HCT116 (cell line): ENCODE data around the gene GRID2. TPM values are rescaled to one million over a fixed set of nuclear protein-coding genes. Genes with fewer than 3 reads are reported as not detected.

Experiments used
- ATAC-seq: fragments of 200-7000 bp; cut with Tn5 transposase; 2 replicates; pipeline ENCODE4 v1.9.1; 2020; ENCODE audit warnings: mild to moderate bottlenecking, moderate library complexity
- BruUV-seq: library from RNA; stranded (reverse); fragments of 400-500 nt; replicated peaks from 2 replicates; lab custom pipeline; 2021; lab: Mats Ljungman, UMichigan
- CTCF ChIA-PET: fragments of 300-600 bp; sonication (Branson Sonifier 250); formaldehyde crosslinking; loops from one replicate; lab custom pipeline; 2021; ENCODE audit warnings: antibody characterized with exemption; lab: Charles Lee
- POLR2A ChIA-PET: fragments of 300-600, 350-600 bp; sonication (Branson Sonifier 250); formaldehyde crosslinking; loops from one replicate; lab custom pipeline; 2021; ENCODE audit warnings: antibody characterized with exemption; lab: Charles Lee
- RAD21 ChIA-PET, 2 experiments: fragments of 300-600 bp; sonication (Branson Sonifier 250); formaldehyde crosslinking; loops; one replicate each; lab custom pipeline; 2023; ENCODE audit warnings: low total read pairs in 2 of 2; ENCODE audit not compliant: uncharacterized antibody in 2 of 2, unreplicated experiment in 2 of 2, low non-redundant PET in 1 of 2; lab: Charles Lee
- DNase-seq: peaks from one replicate; pipeline ENCODE4 v3.0.0-alpha.2; 2010; ENCODE audit warnings: low read depth, low spot score
- H2AFZ ChIP-seq: fragments of 200-600 bp; shearing (Covaris generic), sonication (generic); 2 replicates; pipeline ENCODE4 v1.6.1; 2017; ENCODE audit warnings: low read depth, mixed run types, mixed read lengths, antibody characterized with exemption, low read length; ENCODE audit not compliant: poor library complexity, severe bottlenecking
- H3K27ac ChIP-seq: 2 replicates; pipeline ENCODE4 v1.5.1; 2012; ENCODE audit warnings: low read depth, low read length
- H3K27me3 ChIP-seq: fragments of 200-600 bp; sonication (generic); 2 replicates; pipeline ENCODE4 v1.6.1; 2016; ENCODE audit warnings: mixed run types, low read length, mixed read lengths; ENCODE audit not compliant: insufficient read depth
- H3K36me3 ChIP-seq, 2 experiments: fragments of 200-500 bp in 1 of 2; fragments of 200-600 bp in 1 of 2; sonication (Bioruptor generic) in 1 of 2; sonication (generic) in 1 of 2; 2 replicates each; pipeline versions ENCODE4 v1.5.1 to v1.6.1; 2014 to 2016; ENCODE audit warnings: low read length in 2 of 2, inconsistent platforms in 1 of 2, mixed read lengths in 1 of 2, mixed run types in 1 of 2; ENCODE audit not compliant: insufficient read depth in 2 of 2, control insufficient read depth in 1 of 2
- H3K4me1 ChIP-seq, 2 experiments: fragments of 200-600 bp in 1 of 2; sonication (generic) in 1 of 2; 2 replicates each; pipeline versions ENCODE4 v1.5.1 to v1.6.1; 2012 to 2017; ENCODE audit warnings: low read length in 2 of 2, inconsistent platforms in 1 of 2, mild to moderate bottlenecking in 1 of 2, mixed read lengths in 1 of 2, mixed run types in 1 of 2, moderate library complexity in 1 of 2; ENCODE audit not compliant: insufficient read depth in 2 of 2, control insufficient read depth in 1 of 2
- H3K4me2 ChIP-seq: fragments of 200-600 bp; sonication (generic); 2 replicates; pipeline ENCODE4 v1.6.1; 2017; ENCODE audit warnings: mixed run types, low read length, mixed read lengths
- H3K4me3 ChIP-seq, 2 experiments: fragments of 200-600 bp in 1 of 2; sonication (generic) in 1 of 2; replicated peaks in 1 of 2; 2 replicates each; pipeline ENCODE4 v1.5.1; 2011 to 2016; ENCODE audit warnings: low read length in 2 of 2, control low read depth in 1 of 2, low read depth in 1 of 2, mild to moderate bottlenecking in 1 of 2, mixed read lengths in 1 of 2, mixed run types in 1 of 2
- H3K79me2 ChIP-seq: fragments of 200-600 bp; sonication (generic); 2 replicates; pipeline ENCODE4 v1.6.1; 2017; ENCODE audit warnings: mild to moderate bottlenecking, mixed run types, low read length, moderate library complexity, mixed read lengths; ENCODE audit not compliant: insufficient read depth
- H3K9ac ChIP-seq: fragments of 200-600 bp; sonication (generic); 2 replicates; pipeline ENCODE4 v1.6.1; 2016; ENCODE audit warnings: low read length, mixed read lengths
- H3K9me2 ChIP-seq: fragments of 200-600 bp; sonication (generic), shearing (Covaris generic); 2 replicates; pipeline ENCODE4 v1.6.1; 2017; ENCODE audit warnings: mixed run types, mild to moderate bottlenecking, moderate library complexity; ENCODE audit not compliant: insufficient read depth
- H3K9me3 ChIP-seq, 2 experiments: fragments of 200-500 bp in 1 of 2; fragments of 200-600 bp in 1 of 2; sonication (Bioruptor generic) in 1 of 2; sonication (generic) in 1 of 2; 2 replicates each; pipeline ENCODE4 v1.6.1; 2014 to 2017; ENCODE audit warnings: low read length in 2 of 2, mixed read lengths in 2 of 2, inconsistent platforms in 1 of 2, low read depth in 1 of 2, mild to moderate bottlenecking in 1 of 2, mixed run types in 1 of 2, moderate library complexity in 1 of 2; ENCODE audit not compliant: control insufficient read depth in 1 of 2, insufficient read depth in 1 of 2
- H4K20me1 ChIP-seq: fragments of 200-600 bp; sonication (generic), shearing (Covaris generic); 2 replicates; pipeline ENCODE4 v1.6.1; 2017; ENCODE audit warnings: mixed run types, mild to moderate bottlenecking, moderate library complexity; ENCODE audit not compliant: insufficient read depth
- CEBPB ChIP-seq: IDR thresholded peaks from 2 replicates; pipeline ENCODE4 v1.6.1; 2012; ENCODE audit warnings: low read depth
- EZH2 ChIP-seq: fragments of 200-600 bp; sonication (generic); IDR thresholded peaks from 2 replicates; pipeline ENCODE4 v1.6.1; 2017; ENCODE audit warnings: antibody characterized with exemption, mixed run types
- JUND ChIP-seq: IDR thresholded peaks from 2 replicates; pipeline ENCODE4 v1.6.1; 2012
- POLR2AphosphoS5 ChIP-seq: IDR thresholded peaks from 2 replicates; pipeline ENCODE4 v1.6.1; 2011; ENCODE audit warnings: mild to moderate bottlenecking, low read depth, low read length, moderate library complexity
- SP1 ChIP-seq: IDR thresholded peaks from 2 replicates; pipeline ENCODE4 v1.6.1; 2012; ENCODE audit warnings: low read depth
- SRF ChIP-seq: IDR thresholded peaks from 2 replicates; pipeline ENCODE4 v1.6.1; 2012; ENCODE audit warnings: low read depth
- ZFX ChIP-seq: fragments of 450-650 bp; IDR thresholded peaks from 2 replicates; pipeline ENCODE4 v1.6.1; 2017
- ZNF274 ChIP-seq: fragments of 200-500 bp; sonication (Bioruptor generic); IDR thresholded peaks from 2 replicates; pipeline ENCODE4 v1.6.1; 2014; ENCODE audit warnings: mild to moderate bottlenecking, low read depth, low read length, inconsistent platforms
- intact Hi-C: fragments of 100-400 bp; cut with micrococcal nuclease; formaldehyde crosslinking; loops from 2 replicates; pipeline ENCODE4 v1.10.0; 2022
- total RNA-seq: library from RNA; stranded (reverse); gene quantifications from one replicate; pipeline ENCODE4 v1.2.1, GENCODE V29; 2021; ENCODE audit not compliant: unreplicated experiment
- TF ChIP-seq, protein P1 (sequence below), 3 experiments: fragments of 200-600 bp in 1 of 3; sonication (generic) in 1 of 3; IDR thresholded peaks in 2 of 3; conservative IDR thresholded peaks in 1 of 3; 2 replicates each; pipeline ENCODE4 v1.5.1; 2012 to 2017; ENCODE audit warnings: low read depth in 2 of 3, low read length in 2 of 3, antibody characterized with exemption in 1 of 3, borderline replicate concordance in 1 of 3, control low read depth in 1 of 3, mild to moderate bottlenecking in 1 of 3, mixed read lengths in 1 of 3, mixed run types in 1 of 3, moderate library complexity in 1 of 3; ENCODE audit not compliant: insufficient read depth in 1 of 3
- TF ChIP-seq, protein P2 (sequence below): IDR thresholded peaks from 2 replicates; pipeline ENCODE4 v1.6.1; 2012
- TF ChIP-seq, protein P3 (sequence below): IDR thresholded peaks from 2 replicates; pipeline ENCODE4 v1.6.1; 2012

The GRID2 gene
- total RNA-seq, 1 experiment from 2014 or later = not detected

- H3K36me3 ChIP-seq = no peaks in the 10 kb centered on the region
- CTCF ChIA-PET = no interaction called here
- no peaks in the 10 kb centered on the region for H3K27me3 ChIP-seq
- H3K4me3 ChIP-seq = no peak overlapping the region
- intact Hi-C loops = no loop called here
- BruUV-seq = no TSS peak
- DNase-seq (no peak), ATAC-seq (no peak)
- H4K20me1 ChIP-seq = no peaks in the 10 kb centered on the region
- H3K4me2 ChIP-seq = no peak overlapping the region
- no peak overlapping the region for H2AFZ ChIP-seq
- TF ChIP-seq POLR2AphosphoS5 (no peak), EZH2 (no peak), ZFX (no peak), ZNF274 (no peak), SP1 (no peak), CEBPB (no peak), SRF (no peak)
- TF ChIP-seq, protein P1, sequence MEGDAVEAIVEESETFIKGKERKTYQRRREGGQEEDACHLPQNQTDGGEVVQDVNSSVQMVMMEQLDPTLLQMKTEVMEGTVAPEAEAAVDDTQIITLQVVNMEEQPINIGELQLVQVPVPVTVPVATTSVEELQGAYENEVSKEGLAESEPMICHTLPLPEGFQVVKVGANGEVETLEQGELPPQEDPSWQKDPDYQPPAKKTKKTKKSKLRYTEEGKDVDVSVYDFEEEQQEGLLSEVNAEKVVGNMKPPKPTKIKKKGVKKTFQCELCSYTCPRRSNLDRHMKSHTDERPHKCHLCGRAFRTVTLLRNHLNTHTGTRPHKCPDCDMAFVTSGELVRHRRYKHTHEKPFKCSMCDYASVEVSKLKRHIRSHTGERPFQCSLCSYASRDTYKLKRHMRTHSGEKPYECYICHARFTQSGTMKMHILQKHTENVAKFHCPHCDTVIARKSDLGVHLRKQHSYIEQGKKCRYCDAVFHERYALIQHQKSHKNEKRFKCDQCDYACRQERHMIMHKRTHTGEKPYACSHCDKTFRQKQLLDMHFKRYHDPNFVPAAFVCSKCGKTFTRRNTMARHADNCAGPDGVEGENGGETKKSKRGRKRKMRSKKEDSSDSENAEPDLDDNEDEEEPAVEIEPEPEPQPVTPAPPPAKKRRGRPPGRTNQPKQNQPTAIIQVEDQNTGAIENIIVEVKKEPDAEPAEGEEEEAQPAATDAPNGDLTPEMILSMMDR (IDR thresholded peaks at IDR 0.05 in 2 of 3, conservative IDR thresholded peaks at IDR 0.05 in 1 of 3; ENCODE audit: borderline replicate concordance in 1 of 3, insufficient read depth in 1 of 3, low read depth in 2 of 3, low read length in 2 of 3) = no peak
- RAD21 ChIA-PET = no interaction called here
- H3K27ac ChIP-seq = no peak overlapping the region
- POLR2A ChIA-PET = no interaction called here
- H3K79me2 ChIP-seq = no peaks in the 10 kb centered on the region
- no peaks in the 10 kb centered on the region for H3K9me2 ChIP-seq
- no peak overlapping the region for H3K9ac ChIP-seq
- no peaks in the 10 kb centered on the region for H3K4me1 ChIP-seq
- H3K9me3 ChIP-seq = no peaks in the 10 kb centered on the region
Observed at GRCh38 chr4:92615049-92615448, 311.3 kb downstream of the GRID2 start.

GRCh38 chr4:92618968-92619367 lies 315.2 kb downstream of the GRID2 start:
- H3K9me3 ChIP-seq = no peaks in the 10 kb centered on the region
- no peak overlapping the region for H3K4me3 ChIP-seq
- no peaks in the 10 kb centered on the region for H3K9me2 ChIP-seq
- H3K36me3 ChIP-seq = no peaks in the 10 kb centered on the region
- H3K79me2 ChIP-seq = no peaks in the 10 kb centered on the region
- POLR2A ChIA-PET = no interaction called here
- no peaks in the 10 kb centered on the region for H4K20me1 ChIP-seq
- RAD21 ChIA-PET = no interaction called here
- CTCF ChIA-PET = no interaction called here
- TF ChIP-seq SP1 = no peak
- no peak for TF ChIP-seq JUND
- TF ChIP-seq, protein P2, sequence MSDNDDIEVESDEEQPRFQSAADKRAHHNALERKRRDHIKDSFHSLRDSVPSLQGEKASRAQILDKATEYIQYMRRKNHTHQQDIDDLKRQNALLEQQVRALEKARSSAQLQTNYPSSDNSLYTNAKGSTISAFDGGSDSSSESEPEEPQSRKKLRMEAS = no peak
- no peak for TF ChIP-seq ZFX
- TF ChIP-seq, protein P3, sequence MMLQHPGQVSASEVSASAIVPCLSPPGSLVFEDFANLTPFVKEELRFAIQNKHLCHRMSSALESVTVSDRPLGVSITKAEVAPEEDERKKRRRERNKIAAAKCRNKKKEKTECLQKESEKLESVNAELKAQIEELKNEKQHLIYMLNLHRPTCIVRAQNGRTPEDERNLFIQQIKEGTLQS = no peak
- DNase-seq (no peak), ATAC-seq (no peak)
- intact Hi-C loops = no loop called here
- no peaks in the 10 kb centered on the region for H3K27me3 ChIP-seq
- H3K4me1 ChIP-seq = no peaks in the 10 kb centered on the region
- H3K4me2 ChIP-seq = no peak overlapping the region
- no peak overlapping the region for H3K9ac ChIP-seq
- no peak overlapping the region for H3K27ac ChIP-seq
- BruUV-seq = no TSS peak
- H2AFZ ChIP-seq = no peak overlapping the region
